Measurements from ENCODE around the gene TSGA10IP.

The TSGA10IP gene

GRCh38 chr11:65917077-65917433 is 28.2 kb upstream of the TSGA10IP start:
- DNase-seq: no peak
- in situ Hi-C loops (cut with MboI; ENCODE audit: low pct_unique_long_range_greater_than_20kb, low sequenced_read_pairs): no loop called here

- in situ Hi-C loops (cut with MboI; ENCODE audit: low pct_unique_long_range_greater_than_20kb, low sequenced_read_pairs): no loop called here
Observed at GRCh38 chr11:65917434-65918210, 27.7 kb upstream of the TSGA10IP start.

DNA sequence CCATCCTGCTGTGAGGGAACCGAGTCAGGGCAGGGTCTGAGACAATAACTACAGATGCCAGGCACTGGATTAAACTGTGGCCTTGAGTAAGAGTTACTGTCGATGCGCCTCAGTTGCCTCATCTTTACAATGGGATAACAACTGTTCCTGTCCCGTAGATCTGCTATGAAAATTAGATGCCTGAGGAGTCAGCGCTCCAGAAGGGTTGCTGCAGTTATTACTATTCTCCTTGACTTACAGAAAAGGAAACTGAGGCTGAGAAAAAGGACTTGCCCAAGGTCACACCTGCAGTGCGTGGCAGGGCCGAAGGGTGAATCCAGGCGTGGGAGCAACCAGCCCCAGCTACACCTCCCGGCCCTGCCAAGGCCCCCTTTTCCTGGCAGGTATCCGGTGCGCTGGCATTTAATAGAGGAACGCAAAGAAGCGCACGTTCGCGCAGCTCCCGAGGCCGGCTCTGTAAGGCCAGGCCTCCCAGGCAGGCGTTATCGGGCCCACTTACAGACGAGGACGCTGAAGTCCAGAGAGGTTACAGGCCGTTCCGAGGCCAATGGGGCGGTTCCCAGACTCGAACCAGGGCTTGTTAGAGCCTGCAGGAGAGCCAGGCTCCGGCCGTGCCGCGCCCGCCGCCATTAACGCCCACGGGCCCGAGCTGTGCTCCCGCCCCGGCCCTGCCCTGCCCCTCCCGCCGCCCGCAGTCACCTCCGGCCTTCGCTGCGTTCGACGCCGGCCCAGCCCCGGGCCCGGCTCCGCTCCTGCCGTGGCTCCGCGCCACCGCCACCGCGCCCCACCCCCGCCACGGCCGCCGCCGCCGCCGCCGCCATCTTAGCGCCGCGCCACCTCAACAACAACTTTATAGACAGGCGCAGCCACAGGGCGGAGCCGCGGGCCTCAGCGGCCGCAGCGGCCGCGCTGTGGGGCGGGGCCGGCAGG is 26.8 kb upstream of the TSGA10IP start, which contains the start of gene C11orf68:
C11orf68 (minus strand) TSS at position 852 of the 930 bp plus-strand sequence; CDS start at position 821, 31 bp downstream.
- in situ Hi-C loops (cut with MboI; ENCODE audit: low pct_unique_long_range_greater_than_20kb, low sequenced_read_pairs): no loop called here
- peak; percentile 35 for DNase-seq

More at GRCh38 chr11:65917434-65918210, 27.7 kb upstream of the TSGA10IP start:
- no peak for DNase-seq

- peak; percentile 95 for DNase-seq
- in situ Hi-C loops (cut with MboI; ENCODE audit: low pct_unique_long_range_greater_than_20kb, low sequenced_read_pairs): no loop called here
Observed at GRCh38 chr11:65919141-65919572, 26.1 kb upstream of the TSGA10IP start, which contains the start of gene DRAP1. Gene DRAP1, plus strand, starts transcription at chr11:65919426. Its CDS starts 76 bp downstream, at chr11:65919502.

GRCh38 chr11:65919573-65920371 is 25.5 kb upstream of the TSGA10IP start:
- in situ Hi-C loops (cut with MboI; ENCODE audit: low pct_unique_long_range_greater_than_20kb, low sequenced_read_pairs): no loop called here
- peak; percentile 32 for DNase-seq

DNA sequence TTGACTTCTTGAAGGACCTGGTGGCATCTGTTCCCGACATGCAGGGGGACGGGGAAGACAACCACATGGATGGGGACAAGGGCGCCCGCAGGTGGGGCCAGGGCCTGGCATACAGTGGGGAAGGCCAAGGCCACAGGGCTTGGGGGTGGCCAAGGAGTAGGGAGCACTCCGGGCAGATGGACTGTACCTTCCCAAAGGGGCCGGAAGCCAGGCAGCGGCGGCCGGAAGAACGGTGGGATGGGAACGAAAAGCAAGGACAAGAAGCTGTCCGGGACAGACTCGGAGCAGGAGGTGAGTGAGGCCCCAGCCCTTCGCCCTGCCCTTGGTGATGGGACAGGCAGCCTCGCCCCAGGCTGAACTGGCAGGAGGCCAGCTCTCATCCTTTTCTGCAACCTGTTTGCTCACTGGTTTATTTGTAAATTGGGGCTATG is 24.9 kb upstream of the TSGA10IP start:
- in situ Hi-C loops (cut with MboI; ENCODE audit: low pct_unique_long_range_greater_than_20kb, low sequenced_read_pairs): no loop called here

GRCh38 chr11:65921033-65921555 is 24.2 kb upstream of the TSGA10IP start:
- in situ Hi-C loops (cut with MboI; ENCODE audit: low pct_unique_long_range_greater_than_20kb, low sequenced_read_pairs): no loop called here
- DNase-seq: no peak

More for the DNA sequence above, 24.9 kb upstream of the TSGA10IP start:
- DNase-seq: no peak

GRCh38 chr11:65921876-65922275 is 23.4 kb upstream of the TSGA10IP start:
- DNase-seq: no peak
- in situ Hi-C loops (cut with MboI; ENCODE audit: low pct_unique_long_range_greater_than_20kb, low sequenced_read_pairs): no loop called here

- DNase-seq: no peak
- in situ Hi-C loops (cut with MboI; ENCODE audit: low pct_unique_long_range_greater_than_20kb, low sequenced_read_pairs): no loop called here
Observed at GRCh38 chr11:65922565-65922964, 22.7 kb upstream of the TSGA10IP start.

GRCh38 chr11:65925397-65925796 is 19.9 kb upstream of the TSGA10IP start:
- in situ Hi-C loops (cut with MboI; ENCODE audit: low pct_unique_long_range_greater_than_20kb, low sequenced_read_pairs): no loop called here
- no peak for DNase-seq

DNA sequence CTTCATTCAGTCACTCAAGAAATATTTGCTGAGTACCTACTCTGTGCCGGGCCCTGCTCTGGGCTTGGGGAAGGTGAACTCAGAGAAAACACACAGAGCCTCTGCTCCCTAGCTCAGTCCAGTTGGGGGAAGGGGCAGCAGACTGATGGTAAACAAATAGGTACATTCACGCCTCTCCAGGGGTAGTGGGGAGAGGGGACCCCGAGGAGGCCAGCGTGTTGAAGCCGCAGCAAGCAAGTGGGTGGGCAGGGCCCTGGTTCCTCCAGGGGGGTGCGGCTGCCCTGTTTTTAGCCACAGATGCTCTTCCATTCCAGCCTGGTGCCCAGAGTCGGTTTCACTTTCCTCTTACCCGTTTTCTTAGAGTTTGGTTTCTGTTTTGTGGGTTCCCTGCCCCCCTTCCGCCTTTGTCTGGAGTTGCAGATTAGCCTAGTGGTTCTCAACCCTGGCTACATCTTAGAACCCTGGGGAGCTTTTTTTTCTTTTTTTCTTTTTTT is 17.3 kb upstream of the TSGA10IP start:
- DNase-seq: peak; percentile 78

GRCh38 chr11:65928667-65929066 is 16.6 kb upstream of the TSGA10IP start:
- DNase-seq: no peak
- in situ Hi-C loops (cut with MboI; ENCODE audit: low pct_unique_long_range_greater_than_20kb, low sequenced_read_pairs): no loop called here

More for the DNA sequence above, 17.3 kb upstream of the TSGA10IP start:
- in situ Hi-C loops (cut with MboI; ENCODE audit: low pct_unique_long_range_greater_than_20kb, low sequenced_read_pairs): no loop called here

- DNase-seq: no peak
- in situ Hi-C loops (cut with MboI; ENCODE audit: low pct_unique_long_range_greater_than_20kb, low sequenced_read_pairs): no loop called here
Observed at GRCh38 chr11:65931773-65932557, 13.3 kb upstream of the TSGA10IP start.

GRCh38 chr11:65932558-65932919 is 12.7 kb upstream of the TSGA10IP start:
- peak; percentile 40 for DNase-seq
- in situ Hi-C loops (cut with MboI; ENCODE audit: low pct_unique_long_range_greater_than_20kb, low sequenced_read_pairs): no loop called here

DNA sequence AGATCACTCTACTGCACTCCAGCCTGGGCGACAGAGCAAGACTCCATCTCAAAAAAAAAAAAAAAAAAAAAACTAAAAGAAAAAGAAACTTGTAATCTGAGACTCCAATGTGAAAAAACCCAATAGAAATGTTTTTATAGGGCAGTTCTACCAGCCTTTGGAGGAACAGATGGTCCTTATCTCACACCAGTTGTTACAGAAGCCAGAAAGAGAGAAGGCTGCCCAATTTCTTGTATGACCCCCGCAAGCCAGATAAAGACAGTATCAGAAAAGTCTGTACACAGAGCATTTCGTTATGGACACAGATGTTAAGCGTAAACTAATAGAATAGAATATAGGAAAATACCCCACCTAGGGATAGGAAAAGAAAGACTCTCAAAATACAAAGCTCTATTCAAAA is 11.3 kb upstream of the TSGA10IP start:
- in situ Hi-C loops (cut with MboI; ENCODE audit: low pct_unique_long_range_greater_than_20kb, low sequenced_read_pairs): no loop called here
- DNase-seq: no peak

GRCh38 chr11:65937766-65938165 is 7.5 kb upstream of the TSGA10IP start:
- in situ Hi-C loops (cut with MboI; ENCODE audit: low pct_unique_long_range_greater_than_20kb, low sequenced_read_pairs): no loop called here
- DNase-seq: no peak

DNA sequence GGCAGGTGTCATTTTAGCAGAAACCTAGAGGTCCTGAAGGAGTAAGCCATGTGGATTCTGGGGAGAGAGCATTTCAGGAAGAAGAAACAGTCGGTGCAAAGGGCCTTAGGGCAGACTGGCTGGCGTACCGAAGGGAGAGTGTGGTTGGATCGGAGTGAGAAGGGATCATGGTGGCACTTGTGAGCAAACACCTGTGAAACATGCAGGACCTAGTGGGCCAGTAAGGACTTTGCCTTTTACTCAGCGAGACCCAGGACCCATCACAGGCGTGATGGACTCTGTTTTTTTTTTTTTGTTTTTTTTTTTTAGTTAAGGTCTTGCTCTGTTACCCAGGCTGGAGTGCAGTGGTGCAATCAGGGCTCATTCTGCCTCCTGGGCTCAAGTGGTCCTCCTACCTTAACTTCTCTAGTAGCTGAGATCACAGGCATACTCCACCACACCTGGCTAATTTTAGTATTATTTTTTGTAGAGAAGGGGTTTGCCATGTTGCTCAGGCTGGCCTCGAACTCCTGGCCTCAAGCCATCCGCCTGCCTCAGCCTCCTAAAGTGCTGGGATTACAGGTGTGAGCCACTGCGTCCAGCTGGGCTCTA is 3.5 kb upstream of the TSGA10IP start:
- DNase-seq: no peak
- in situ Hi-C loops (cut with MboI; ENCODE audit: low pct_unique_long_range_greater_than_20kb, low sequenced_read_pairs): no loop called here

GRCh38 chr11:65942531-65942930 is 2.7 kb upstream of the TSGA10IP start:
- in situ Hi-C loops (cut with MboI; ENCODE audit: low pct_unique_long_range_greater_than_20kb, low sequenced_read_pairs): no loop called here
- DNase-seq: no peak
